ENCODE data around the gene SCLT1.
A peak's percentile ranks its signal among the peaks of the same experiment; 100 is the strongest.

SCLT1 gene

GRCh38 chr4:129093191-129093920 is at the start of gene SCLT1:
Gene SCLT1, minus strand, starts transcription at chr4:129093539. Its CDS starts 436 bp downstream, at chr4:129093103.
- H3K4me2 ChIP-seq (ENCODE audit: low read depth, low read length, poor library complexity, severe bottlenecking) = peak within 1 kb of the TSS; percentile 91
- H3K79me2 ChIP-seq (ENCODE audit: insufficient read depth, low read length) = peaks cover 56% of the 10 kb centered on the region
- no peaks in the 10 kb centered on the region for H3K9me2 ChIP-seq (replicated peaks; ENCODE audit: low read depth, low read length)
- TF ChIP-seq CTCF (conservative IDR thresholded peaks at IDR 0.05; ENCODE audit: low read length) (no peak), EZH2phosphoT487 (IDR thresholded peaks at IDR 0.05; ENCODE audit: borderline replicate concordance) (no peak)
- peak within 1 kb of the TSS; percentile 83 for H3K9ac ChIP-seq (ENCODE audit: low read depth, low read length, poor library complexity, severe bottlenecking)
- no peaks in the 10 kb centered on the region for H3K9me3 ChIP-seq (ENCODE audit: insufficient read depth, low read depth, low read length)
- H2AFZ ChIP-seq (ENCODE audit: low read length) = peak within 1 kb of the TSS; percentile 99
- no peaks in the 10 kb centered on the region for H3F3A ChIP-seq (ENCODE audit: low read depth)
- peaks cover 48% of the 10 kb centered on the region for H3K4me1 ChIP-seq (ENCODE audit: insufficient read depth, low read length, poor library complexity, severe bottlenecking)
- no peaks in the 10 kb centered on the region for H3K27me3 ChIP-seq (ENCODE audit: insufficient read depth, low read length, poor library complexity, severe bottlenecking)
- no peaks in the 10 kb centered on the region for H3K36me3 ChIP-seq (ENCODE audit: insufficient read depth, low read length)
- H4K20me1 ChIP-seq (ENCODE audit: insufficient read depth, low read length, poor library complexity, severe bottlenecking) = peaks cover 27% of the 10 kb centered on the region
- peak within 1 kb of the TSS; percentile 98 for H3K4me3 ChIP-seq (ENCODE audit: low read length, poor library complexity, severe bottlenecking)

- no peaks in the 10 kb centered on the region for H3K79me2 ChIP-seq (ENCODE audit: insufficient read depth, low read length)
- no peak overlapping the region for H2AFZ ChIP-seq (ENCODE audit: low read length)
- no peaks in the 10 kb centered on the region for H3K9me2 ChIP-seq (replicated peaks; ENCODE audit: low read depth, low read length)
- no peak overlapping the region for H3K4me2 ChIP-seq (ENCODE audit: low read depth, low read length, poor library complexity, severe bottlenecking)
- H3K4me1 ChIP-seq (ENCODE audit: insufficient read depth, low read length, poor library complexity, severe bottlenecking) = no peaks in the 10 kb centered on the region
- H3K36me3 ChIP-seq (ENCODE audit: insufficient read depth, low read length) = no peaks in the 10 kb centered on the region
- no peak overlapping the region for H3K4me3 ChIP-seq (ENCODE audit: low read length, poor library complexity, severe bottlenecking)
- no peak overlapping the region for H3K9ac ChIP-seq (ENCODE audit: low read depth, low read length, poor library complexity, severe bottlenecking)
- H4K20me1 ChIP-seq (ENCODE audit: insufficient read depth, low read length, poor library complexity, severe bottlenecking) = no peaks in the 10 kb centered on the region
- no peaks in the 10 kb centered on the region for H3K27me3 ChIP-seq (ENCODE audit: insufficient read depth, low read length, poor library complexity, severe bottlenecking)
- no peaks in the 10 kb centered on the region for H3F3A ChIP-seq (ENCODE audit: low read depth)
- H3K9me3 ChIP-seq (ENCODE audit: insufficient read depth, low read depth, low read length) = no peaks in the 10 kb centered on the region
- TF ChIP-seq CTCF (conservative IDR thresholded peaks at IDR 0.05; ENCODE audit: low read length) = peak; percentile 42
- TF ChIP-seq EZH2phosphoT487 (IDR thresholded peaks at IDR 0.05; ENCODE audit: borderline replicate concordance) = no peak
Measured at GRCh38 chr4:129140521-129140920, 47.2 kb upstream of the SCLT1 start.

- no peak overlapping the region for H2AFZ ChIP-seq (ENCODE audit: low read length)
- H3K4me2 ChIP-seq (ENCODE audit: low read depth, low read length, poor library complexity, severe bottlenecking) = no peak overlapping the region
- no peaks in the 10 kb centered on the region for H3F3A ChIP-seq (ENCODE audit: low read depth)
- H3K79me2 ChIP-seq (ENCODE audit: insufficient read depth, low read length) = no peaks in the 10 kb centered on the region
- H3K4me3 ChIP-seq (ENCODE audit: low read length, poor library complexity, severe bottlenecking) = no peak overlapping the region
- H3K9me2 ChIP-seq (replicated peaks; ENCODE audit: low read depth, low read length) = no peaks in the 10 kb centered on the region
- TF ChIP-seq EZH2phosphoT487 (IDR thresholded peaks at IDR 0.05; ENCODE audit: borderline replicate concordance) = no peak
- no peak for TF ChIP-seq CTCF (conservative IDR thresholded peaks at IDR 0.05; ENCODE audit: low read length)
- no peaks in the 10 kb centered on the region for H3K36me3 ChIP-seq (ENCODE audit: insufficient read depth, low read length)
- H3K4me1 ChIP-seq (ENCODE audit: insufficient read depth, low read length, poor library complexity, severe bottlenecking) = no peaks in the 10 kb centered on the region
- H4K20me1 ChIP-seq (ENCODE audit: insufficient read depth, low read length, poor library complexity, severe bottlenecking) = no peaks in the 10 kb centered on the region
- H3K9ac ChIP-seq (ENCODE audit: low read depth, low read length, poor library complexity, severe bottlenecking) = no peak overlapping the region
- H3K27me3 ChIP-seq (ENCODE audit: insufficient read depth, low read length, poor library complexity, severe bottlenecking) = no peaks in the 10 kb centered on the region
- H3K9me3 ChIP-seq (ENCODE audit: insufficient read depth, low read depth, low read length) = no peaks in the 10 kb centered on the region
Measured at GRCh38 chr4:129138810-129139496, 45.6 kb upstream of the SCLT1 start.

Data from Loucy (cell line).